ENCODE measurements around the gene OR1M1. TPM values are rescaled to one million over a fixed set of nuclear protein-coding genes. Genes with fewer than 3 reads are reported as not detected.
"Not testable (repeated sequence)": the region's sequence is repeated elsewhere in the genome, so short reads cannot be mapped to it uniquely, and the experiment has no call there.

Gene OR1M1
- not detected for polyA plus RNA-seq (2013, experiment 1 of 2; ENCODE audit: insufficient read length)
- polyA plus RNA-seq (2013, experiment 2 of 2; ENCODE audit: insufficient read length) = not detected

- no peak for DNase-seq
These were observed at the start of gene OR1M1 for GRCh38 chr19:9086761-9087160. OR1M1 (plus strand) TSS chr19:9087061; CDS start chr19:9093245, 6,184 bp downstream.

- DNase-seq = no peak
These were observed 49.3 kb upstream of the OR1M1 start for GRCh38 chr19:9037400-9038062.

GRCh38 chr19:9039728-9040127, 47.1 kb upstream of the OR1M1 start:
- no peak for DNase-seq

GRCh38 chr19:9040131-9040530, 46.7 kb upstream of the OR1M1 start:
- DNase-seq = no peak

- no peak for DNase-seq
These were observed 45.8 kb upstream of the OR1M1 start for GRCh38 chr19:9041023-9041422.

- no peak for DNase-seq
These were observed 43.3 kb upstream of the OR1M1 start for GRCh38 chr19:9043524-9043923.

- DNase-seq = no peak
These were observed 42.4 kb upstream of the OR1M1 start for GRCh38 chr19:9044449-9044848.

GRCh38 chr19:9046694-9047093, 40.2 kb upstream of the OR1M1 start:
- no peak for DNase-seq

GRCh38 chr19:9052894-9053293, 34.0 kb upstream of the OR1M1 start:
- no peak for DNase-seq

- DNase-seq = not testable (repeated sequence)
These were observed 33.2 kb upstream of the OR1M1 start for GRCh38 chr19:9053674-9054073.

- no peak for DNase-seq
These were observed 32.7 kb upstream of the OR1M1 start for GRCh38 chr19:9054207-9054606.

- DNase-seq = no peak
These were observed 32.1 kb upstream of the OR1M1 start for GRCh38 chr19:9054765-9055164.

GRCh38 chr19:9056131-9056530, 30.7 kb upstream of the OR1M1 start:
- not testable (repeated sequence) for DNase-seq

- DNase-seq = no peak
These were observed 29.2 kb upstream of the OR1M1 start for GRCh38 chr19:9057505-9058258.

GRCh38 chr19:9058905-9059667, 27.8 kb upstream of the OR1M1 start:
- DNase-seq = no peak

GRCh38 chr19:9060564-9061340, 26.1 kb upstream of the OR1M1 start:
- no peak for DNase-seq

GRCh38 chr19:9061879-9062278, 25.0 kb upstream of the OR1M1 start:
- DNase-seq = no peak

GRCh38 chr19:9065457-9066014, 21.3 kb upstream of the OR1M1 start:
- DNase-seq = no peak

- DNase-seq = no peak
These were observed 16.8 kb upstream of the OR1M1 start for GRCh38 chr19:9070066-9070465.

- DNase-seq = not testable (repeated sequence)
These were observed 15.1 kb upstream of the OR1M1 start for GRCh38 chr19:9071720-9072119.

GRCh38 chr19:9073806-9074205, 13.1 kb upstream of the OR1M1 start:
- no peak for DNase-seq

Measured in fibroblast of skin of scalp (primary cell).